Thyroid gland (tissue), 4 donors: Measurements from ENCODE around the gene DGCR8. TPM values are rescaled to one million over a fixed set of nuclear protein-coding genes. Genes with fewer than 3 reads are reported as not detected.

ENCODE experiments used
- DNase-seq, 2 donors: peaks; one replicate each; pipeline ENCODE4 v3.0.0-alpha.2; 2019
- H3K27ac ChIP-seq, 3 donors: fragments of 200-600 bp; sonication (generic); 1 replicate in 2 of 3; 2 replicates in 1 of 3; pipeline ENCODE4 v1.5.1; 2016 to 2019; ENCODE audit warnings: mild to moderate bottlenecking in 1 of 3, moderate library complexity in 1 of 3
- H3K27me3 ChIP-seq: fragments of 200-600 bp; sonication (generic); one replicate; pipeline ENCODE4 v1.5.1; 2019
- H3K36me3 ChIP-seq, 2 donors: fragments of 200-600 bp; sonication (generic); one replicate each; pipeline ENCODE4 v1.5.1; 2016 to 2019
- H3K4me1 ChIP-seq, 2 donors: fragments of 200-600 bp; sonication (generic); one replicate each; pipeline ENCODE4 v1.5.1; 2017 to 2019
- H3K4me3 ChIP-seq, 3 donors: fragments of 200-600 bp; sonication (generic); replicated peaks in 1 of 3; 1 replicate in 2 of 3; 2 replicates in 1 of 3; pipeline ENCODE4 v1.5.1; 2016; ENCODE audit warnings: mild to moderate bottlenecking in 1 of 3
- H3K9me3 ChIP-seq: fragments of 200-600 bp; sonication (generic); one replicate; pipeline ENCODE4 v1.5.1; 2017
- CTCF ChIP-seq, 6 experiments: fragments of 200-600 bp in 3 of 6; fragments of 450-650 bp in 3 of 6; sonication (generic) in 3 of 6; IDR thresholded peaks; one replicate each; pipeline ENCODE4 v1.5.1; 2016 to 2019; ENCODE audit warnings: antibody characterized with exemption in 6 of 6, mild to moderate bottlenecking in 2 of 6, inconsistent platforms in 1 of 6, moderate library complexity in 1 of 6
- POLR2A ChIP-seq, 2 donors: fragments of 450-650 bp; IDR thresholded peaks; one replicate each; pipeline ENCODE4 v1.6.1; 2017; ENCODE audit warnings: antibody characterized with exemption in 2 of 2, mild to moderate bottlenecking in 2 of 2, moderate library complexity in 1 of 2
- WGBS, 2 donors: methylation state at CpG; one replicate each; pipeline ENCODE4 v1.1.5; 2017; 5-methylcytosine and 5-hydroxymethylcytosine counted together
- intact Hi-C: fragments of 100-400 bp; cut with DNase I; formaldehyde crosslinking; loops from one replicate; pipeline ENCODE4 v1.15.1; 2023
- total RNA-seq, 4 donors: library from RNA; depleted of rRNA; stranded (reverse); fragments of >200 nt; gene quantifications; one replicate each; pipeline ENCODE4 v1.2.3, GENCODE V29; 2016

The DGCR8 gene
- total RNA-seq, 4 donors from 2014 or later = 28.9 to 48.8 (median 31.5) TPM

GRCh38 chr22:20063271-20064139 is 16.5 kb upstream of the DGCR8 start:
- intact Hi-C loops = no loop called here
- no peaks in the 10 kb centered on the region for H3K9me3 ChIP-seq
- H3K27ac ChIP-seq = no peak overlapping the region
- H3K4me1 ChIP-seq = no peaks in the 10 kb centered on the region
- no peaks in the 10 kb centered on the region for H3K27me3 ChIP-seq
- WGBS, 2 donors = 92% methylated on average over 18 to 21 of the region's 27 CpGs
- peaks cover 28 to 34% of the 10 kb centered on the region in 2 donors for H3K36me3 ChIP-seq
- DNase-seq = no peak
- no peak overlapping the region for H3K4me3 ChIP-seq
- no peak for TF ChIP-seq POLR2A (IDR thresholded peaks at IDR 0.05)
- no peak for TF ChIP-seq CTCF (IDR thresholded peaks at IDR 0.05)

- intact Hi-C loops = no loop called here
- Histone ChIP-seq H3K36me3 (peaks cover 28 to 34% of the 10 kb centered on the region in 2 donors), H3K27ac (no peak overlapping the region), H3K4me3 (no peak overlapping the region), H3K9me3 (no peaks in the 10 kb centered on the region), H3K4me1 (no peaks in the 10 kb centered on the region), H3K27me3 (no peaks in the 10 kb centered on the region)
- no peak for TF ChIP-seq CTCF (IDR thresholded peaks at IDR 0.05)
- TF ChIP-seq POLR2A (IDR thresholded peaks at IDR 0.05) = no peak
- DNase-seq = no peak
- WGBS, 2 donors = 75% methylated on average over 2 of the region's 3 CpGs; no CpG with 5 or more reads in 1 of the 2 donors
These were observed 15.9 kb upstream of the DGCR8 start for GRCh38 chr22:20064140-20064480.

- peaks cover 28 to 34% of the 10 kb centered on the region in 2 donors for H3K36me3 ChIP-seq
- no peak for TF ChIP-seq POLR2A (IDR thresholded peaks at IDR 0.05)
- TF ChIP-seq CTCF (IDR thresholded peaks at IDR 0.05) = no peak
- H3K4me1 ChIP-seq = no peaks in the 10 kb centered on the region
- no peak overlapping the region for H3K4me3 ChIP-seq
- 88 to 95% methylated on average over 11 to 14 of the region's 18 CpGs for WGBS, 2 donors
- no peaks in the 10 kb centered on the region for H3K27me3 ChIP-seq
- no peak overlapping the region for H3K27ac ChIP-seq
- DNase-seq = no peak
- intact Hi-C loops = no loop called here
- no peaks in the 10 kb centered on the region for H3K9me3 ChIP-seq
These were observed 15.3 kb upstream of the DGCR8 start for GRCh38 chr22:20064545-20065262.

- Histone ChIP-seq H3K4me1 (no peaks in the 10 kb centered on the region), H3K27ac (no peak overlapping the region), H3K36me3 (peaks cover 27 to 32% of the 10 kb centered on the region in 2 donors), H3K9me3 (no peaks in the 10 kb centered on the region), H3K27me3 (no peaks in the 10 kb centered on the region), H3K4me3 (no peak overlapping the region)
- no peak for DNase-seq
- intact Hi-C loops = no loop called here
- WGBS, 2 donors = 93 to 96% methylated on average over 9 to 12 of the region's 14 CpGs
- TF ChIP-seq CTCF (IDR thresholded peaks at IDR 0.05) = no peak
These were observed 14.0 kb upstream of the DGCR8 start for GRCh38 chr22:20065896-20066616.
